IgD-negative memory B cell (primary cell): Measurements from ENCODE around the gene PSPN. TPM values are rescaled to one million over a fixed set of nuclear protein-coding genes. Genes with fewer than 3 reads are reported as not detected.
A peak's percentile ranks its signal among the peaks of the same experiment; 100 is the strongest.
"Not testable (repeated sequence)": the region's sequence is repeated elsewhere in the genome, so short reads cannot be mapped to it uniquely, and the experiment has no call there.

Experiments
- H3K27ac Mint-ChIP-seq, 3 donors: one replicate each; pipeline ENCODE4 v1.8.0; 2020 to 2022; ENCODE audit warnings: mild to moderate bottlenecking in 3 of 3, mixed read lengths in 3 of 3, moderate library complexity in 1 of 3
- H3K27me3 Mint-ChIP-seq: one replicate; pipeline ENCODE4 v1.8.0; 2021; ENCODE audit warnings: mixed read lengths
- H3K36me3 Mint-ChIP-seq: one replicate; pipeline ENCODE4 v1.8.0; 2020; ENCODE audit warnings: mild to moderate bottlenecking, mixed read lengths
- H3K4me1 Mint-ChIP-seq, 3 donors: one replicate each; pipeline ENCODE4 v1.8.0; 2020 to 2022; ENCODE audit warnings: mixed read lengths in 3 of 3, mild to moderate bottlenecking in 1 of 3
- H3K4me3 Mint-ChIP-seq, 4 donors: one replicate each; pipeline ENCODE4 v1.8.0; 2020 to 2022; ENCODE audit warnings: mild to moderate bottlenecking in 4 of 4, mixed read lengths in 4 of 4, moderate library complexity in 3 of 4
- H3K9me3 Mint-ChIP-seq, 3 donors: one replicate each; pipeline ENCODE4 v1.8.0; 2020 to 2021; ENCODE audit warnings: mixed read lengths in 3 of 3, mild to moderate bottlenecking in 1 of 3
- polyA plus RNA-seq: library from polyadenylated mRNA; unstranded; fragments of 300-500 nt; fragmentation: Illumina TruSeq; gene quantifications from one replicate; pipeline ENCODE4 v1.2.3, GENCODE V29; 2021

PSPN gene
- polyA plus RNA-seq, 1 donor from 2014 or later = 0.65 TPM

GRCh38 chr19:6372594-6373095 lies 3.1 kb downstream of the PSPN start, which contains the start of gene ALKBH7:
ALKBH7 (plus strand) TSS chr19:6372794; CDS start chr19:6372821, 27 bp downstream.
- Mint-ChIP-seq H3K27ac (peak within 1 kb of the TSS; percentile 17 to 96 (median 75)), H3K4me1 (peaks cover 4 to 8% (median 5%) of the 10 kb centered on the region in 3 donors), H3K4me3 (peak within 1 kb of the TSS; percentile 80 to 95 (median 90)), H3K36me3 (peaks cover 4% of the 10 kb centered on the region), H3K27me3 (no peaks in the 10 kb centered on the region), H3K9me3 (no peaks in the 10 kb centered on the region)

- Mint-ChIP-seq H3K36me3 (peaks cover 12% of the 10 kb centered on the region), H3K27me3 (peaks cover 1% of the 10 kb centered on the region), H3K4me3 (peak overlapping the region in 1 of 4 donors; percentile 8), H3K9me3 (no peaks in the 10 kb centered on the region), H3K27ac (no peak overlapping the region), H3K4me1 (peaks cover 5 to 13% (median 8%) of the 10 kb centered on the region in 3 donors)
These were observed 11.4 kb downstream of the PSPN start for GRCh38 chr19:6364353-6364752.

- H3K4me3 Mint-ChIP-seq = peak overlapping the region; percentile 90 to 97 (median 94)
- peaks cover 8 to 13% (median 10%) of the 10 kb centered on the region in 3 donors for H3K4me1 Mint-ChIP-seq
- H3K27ac Mint-ChIP-seq = peak overlapping the region; percentile 75 to 94 (median 81)
- H3K27me3 Mint-ChIP-seq = peaks cover 1% of the 10 kb centered on the region
- no peaks in the 10 kb centered on the region for H3K9me3 Mint-ChIP-seq
- peaks cover 8% of the 10 kb centered on the region for H3K36me3 Mint-ChIP-seq
These were observed 13.4 kb downstream of the PSPN start for GRCh38 chr19:6362351-6362801.

DNA sequence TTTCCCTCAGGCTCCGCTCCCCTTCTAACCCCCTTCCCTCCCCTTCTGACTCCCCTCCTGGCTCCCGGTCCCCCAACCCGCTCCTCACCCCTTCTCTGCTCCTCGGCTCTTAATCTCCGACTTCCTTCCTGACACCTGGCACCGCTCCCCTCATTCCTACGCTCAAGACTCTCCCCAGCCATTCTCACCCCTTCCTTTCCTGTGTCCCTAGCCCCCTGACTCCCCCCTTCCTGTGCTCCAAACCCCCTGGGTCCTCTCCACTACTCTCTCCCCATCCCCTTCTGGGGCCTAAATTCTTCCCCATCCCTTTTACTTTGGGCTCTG lies 13.7 kb downstream of the PSPN start:
- H3K27me3 Mint-ChIP-seq = peaks cover 1% of the 10 kb centered on the region
- H3K27ac Mint-ChIP-seq = peak overlapping the region; percentile 75 to 94 (median 81)
- no peaks in the 10 kb centered on the region for H3K9me3 Mint-ChIP-seq
- H3K4me1 Mint-ChIP-seq = peaks cover 8 to 13% (median 10%) of the 10 kb centered on the region in 3 donors
- peaks cover 8% of the 10 kb centered on the region for H3K36me3 Mint-ChIP-seq
- peak overlapping the region; percentile 90 to 97 (median 94) for H3K4me3 Mint-ChIP-seq

- not testable (repeated sequence) for H3K27me3 Mint-ChIP-seq, H3K9me3 Mint-ChIP-seq
- H3K27ac Mint-ChIP-seq = peak overlapping the region in 2 of 3 donors; percentile 75 to 91
These were observed 14.9 kb downstream of the PSPN start for GRCh38 chr19:6360857-6361216.

GRCh38 chr19:6360445-6360844 lies 15.3 kb downstream of the PSPN start:
- H3K36me3 Mint-ChIP-seq, H3K9me3 Mint-ChIP-seq, H3K27ac Mint-ChIP-seq, H3K27me3 Mint-ChIP-seq: not testable (repeated sequence)
- peak overlapping the region in 2 of 4 donors; percentile 12 to 90 for H3K4me3 Mint-ChIP-seq
- peaks cover 8 to 13% (median 10%) of the 10 kb centered on the region in 3 donors for H3K4me1 Mint-ChIP-seq

More at GRCh38 chr19:6360857-6361216, 14.9 kb downstream of the PSPN start:
- Mint-ChIP-seq H3K4me1 (peaks cover 8 to 13% (median 10%) of the 10 kb centered on the region in 3 donors), H3K4me3 (peak overlapping the region; percentile 90 to 97 (median 94))
- not testable (repeated sequence) for H3K36me3 Mint-ChIP-seq

DNA sequence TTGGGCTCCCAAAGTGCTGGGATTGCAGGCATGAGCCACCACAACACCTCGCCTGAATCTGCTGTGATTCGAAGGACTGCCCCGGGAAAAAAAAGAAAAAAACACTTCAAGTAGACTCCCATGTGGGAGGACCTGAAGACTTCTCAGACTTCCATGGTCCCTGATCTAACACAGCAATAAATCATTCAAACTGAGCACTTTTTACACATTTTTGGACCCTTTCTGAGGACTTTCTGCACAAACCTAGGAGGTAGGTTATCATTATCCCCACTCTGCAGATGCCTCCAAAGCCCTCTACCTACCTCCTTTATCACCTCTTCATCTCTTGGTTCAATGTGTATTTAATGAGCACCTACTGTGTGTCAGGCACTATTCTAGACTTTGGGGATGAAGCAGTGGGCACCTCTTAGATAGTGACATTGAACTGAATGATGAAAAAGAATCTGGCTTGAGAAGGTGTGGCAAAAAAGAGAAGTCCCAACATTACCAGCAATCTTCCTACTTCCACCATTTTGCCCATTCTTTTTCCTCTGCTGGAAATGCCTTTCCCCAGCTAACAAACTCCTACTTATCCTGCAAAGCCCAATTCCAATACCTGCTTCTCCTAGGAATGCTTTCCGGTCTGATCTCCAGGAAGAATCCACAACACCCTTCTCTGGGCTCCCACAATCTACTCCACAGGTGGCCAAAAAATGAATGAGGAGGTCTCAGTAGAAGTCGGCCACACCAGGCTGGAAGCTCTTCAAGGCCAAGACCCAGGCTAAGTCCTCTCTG lies 16.0 kb downstream of the PSPN start:
- Mint-ChIP-seq H3K4me1 (peaks cover 8 to 13% (median 10%) of the 10 kb centered on the region in 3 donors), H3K4me3 (peak overlapping the region in 3 of 4 donors; percentile 36 to 73 (median 41)), H3K27ac (peak overlapping the region in 1 of 3 donors; percentile 82), H3K27me3 (peaks cover 1% of the 10 kb centered on the region), H3K9me3 (peaks cover 0 to 1% (median 0%) of the 10 kb centered on the region in 3 donors), H3K36me3 (peaks cover 2% of the 10 kb centered on the region)

- Mint-ChIP-seq H3K4me3 (no peak overlapping the region), H3K4me1 (peaks cover 6 to 10% (median 9%) of the 10 kb centered on the region in 3 donors), H3K27me3 (peaks cover 1% of the 10 kb centered on the region), H3K27ac (no peak overlapping the region), H3K9me3 (peaks cover 0 to 1% (median 0%) of the 10 kb centered on the region in 3 donors), H3K36me3 (no peaks in the 10 kb centered on the region)
These were observed 17.7 kb downstream of the PSPN start for GRCh38 chr19:6358003-6358402.

- no peak overlapping the region for H3K27ac Mint-ChIP-seq
- no peaks in the 10 kb centered on the region for H3K36me3 Mint-ChIP-seq
- peaks cover under 1 to 10% (median 3%) of the 10 kb centered on the region in 3 donors for H3K4me1 Mint-ChIP-seq
- H3K4me3 Mint-ChIP-seq = no peak overlapping the region
- peaks cover 1% of the 10 kb centered on the region for H3K27me3 Mint-ChIP-seq
- peaks cover 0 to 1% (median 0%) of the 10 kb centered on the region in 3 donors for H3K9me3 Mint-ChIP-seq
These were observed 18.6 kb downstream of the PSPN start for GRCh38 chr19:6357174-6357573.

GRCh38 chr19:6355321-6356040 lies 20.3 kb downstream of the PSPN start:
- not testable (repeated sequence) for H3K4me1 Mint-ChIP-seq, H3K27me3 Mint-ChIP-seq, H3K4me3 Mint-ChIP-seq, H3K9me3 Mint-ChIP-seq, H3K27ac Mint-ChIP-seq, H3K36me3 Mint-ChIP-seq

GRCh38 chr19:6354098-6354674 lies 21.5 kb downstream of the PSPN start:
- peaks cover 0 to 5% (median 0%) of the 10 kb centered on the region in 3 donors for H3K4me1 Mint-ChIP-seq
- H3K9me3 Mint-ChIP-seq = peaks cover 0 to 1% (median 0%) of the 10 kb centered on the region in 3 donors
- no peaks in the 10 kb centered on the region for H3K36me3 Mint-ChIP-seq
- H3K27me3 Mint-ChIP-seq = no peaks in the 10 kb centered on the region
- no peak overlapping the region for H3K4me3 Mint-ChIP-seq
- peak overlapping the region in 1 of 3 donors; percentile 46 for H3K27ac Mint-ChIP-seq

DNA sequence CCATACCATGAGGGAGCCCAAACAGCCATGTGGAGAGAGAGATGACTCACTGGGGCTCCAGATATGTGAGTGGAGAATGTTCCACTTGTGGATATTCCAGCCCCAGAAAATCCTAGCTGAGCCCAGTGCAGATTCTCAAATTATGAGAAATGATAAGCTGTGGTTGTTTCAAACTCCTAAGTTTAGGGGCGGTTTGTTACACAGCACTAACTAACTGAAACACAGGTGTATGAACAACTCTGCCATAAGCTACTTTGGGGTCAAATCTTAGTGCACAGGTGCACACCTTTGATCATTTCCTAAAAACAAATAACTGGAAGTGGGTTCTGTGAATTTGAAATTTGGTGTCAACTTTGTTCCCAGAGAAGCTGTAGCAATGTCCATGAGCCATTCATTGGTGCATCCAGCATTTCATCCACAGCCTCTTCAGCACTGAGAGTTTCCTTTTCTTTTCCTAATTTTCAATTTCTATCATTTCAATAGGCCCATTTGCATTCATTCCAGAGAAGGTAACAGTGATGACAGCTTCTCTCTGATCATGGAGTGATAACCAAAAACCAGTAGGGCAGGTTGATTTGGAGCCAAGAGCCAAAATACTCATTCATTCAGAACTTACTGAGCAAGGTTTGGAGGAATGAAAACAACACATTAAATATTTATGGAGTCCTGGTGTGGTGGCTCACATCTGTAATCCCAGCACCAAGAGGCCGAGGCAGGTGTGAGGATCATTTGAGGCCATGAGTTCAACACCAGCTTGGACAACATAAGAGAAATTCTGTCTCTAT lies 23.2 kb downstream of the PSPN start:
- Mint-ChIP-seq H3K27me3 (no peaks in the 10 kb centered on the region), H3K9me3 (peaks cover 0 to 1% (median 0%) of the 10 kb centered on the region in 3 donors)

GRCh38 chr19:6350688-6351087 lies 25.0 kb downstream of the PSPN start:
- H3K27ac Mint-ChIP-seq = no peak overlapping the region
- no peaks in the 10 kb centered on the region for H3K36me3 Mint-ChIP-seq
- no peaks in the 10 kb centered on the region for H3K27me3 Mint-ChIP-seq
- no peak overlapping the region for H3K4me3 Mint-ChIP-seq
- H3K9me3 Mint-ChIP-seq = no peaks in the 10 kb centered on the region
- H3K4me1 Mint-ChIP-seq = no peaks in the 10 kb centered on the region

More for the DNA sequence above, 23.2 kb downstream of the PSPN start:
- Mint-ChIP-seq H3K27ac (no peak overlapping the region), H3K4me3 (no peak overlapping the region), H3K4me1 (peaks cover 0 to 1% (median 0%) of the 10 kb centered on the region in 3 donors), H3K36me3 (no peaks in the 10 kb centered on the region)

DNA sequence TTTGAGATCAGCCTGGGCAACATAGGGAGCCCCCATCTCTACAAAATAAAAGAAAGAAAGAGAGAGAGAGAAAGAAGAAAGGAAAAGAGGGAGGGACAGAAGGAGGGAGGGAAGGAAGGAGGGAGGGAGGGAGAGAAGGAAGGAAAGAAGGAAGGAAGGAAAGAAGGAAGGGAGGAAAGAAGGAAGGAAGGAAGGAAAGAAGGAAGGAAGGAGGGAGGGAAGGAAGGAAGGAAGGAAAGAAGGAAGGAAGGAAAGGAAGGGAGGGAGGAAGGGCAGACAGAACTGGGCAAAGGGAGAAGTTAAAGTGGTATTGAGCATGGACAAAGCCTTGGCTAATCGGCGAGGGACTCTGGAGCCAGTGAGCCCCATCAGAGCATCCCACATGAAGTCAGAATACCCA lies 26.5 kb downstream of the PSPN start:
- H3K4me1 Mint-ChIP-seq, H3K36me3 Mint-ChIP-seq, H3K4me3 Mint-ChIP-seq, H3K27me3 Mint-ChIP-seq, H3K27ac Mint-ChIP-seq, H3K9me3 Mint-ChIP-seq: not testable (repeated sequence)
